Measurements from ENCODE around the gene MLPH.

Gene MLPH

GRCh38 chr2:237478979-237479378, 8.1 kb upstream of the MLPH start:
- DNase-seq (ENCODE audit: low read depth), result no peak

DNA sequence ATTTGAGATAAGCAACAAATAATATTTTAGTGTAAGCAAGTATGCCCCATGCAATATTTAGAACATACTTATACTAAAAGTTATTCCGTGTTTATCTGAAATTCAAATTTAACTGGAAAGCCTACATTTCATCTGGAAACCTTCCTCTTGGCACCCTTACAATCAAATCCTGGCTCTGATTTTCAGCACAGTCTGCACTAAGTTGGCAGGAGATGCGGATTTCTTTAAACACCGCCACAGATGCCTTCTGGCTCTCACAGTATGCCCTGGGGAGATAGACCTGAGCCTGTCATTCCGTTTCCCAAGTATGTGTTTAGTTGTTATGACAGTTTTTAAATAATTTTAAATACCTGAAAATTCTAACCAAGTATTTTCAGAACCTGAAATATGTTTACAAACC, 7.3 kb upstream of the MLPH start:
- no peak for DNase-seq (ENCODE audit: low read depth)

- no peak for DNase-seq (ENCODE audit: low read depth)
Observed at GRCh38 chr2:237480556-237480955, 6.5 kb upstream of the MLPH start.

DNA sequence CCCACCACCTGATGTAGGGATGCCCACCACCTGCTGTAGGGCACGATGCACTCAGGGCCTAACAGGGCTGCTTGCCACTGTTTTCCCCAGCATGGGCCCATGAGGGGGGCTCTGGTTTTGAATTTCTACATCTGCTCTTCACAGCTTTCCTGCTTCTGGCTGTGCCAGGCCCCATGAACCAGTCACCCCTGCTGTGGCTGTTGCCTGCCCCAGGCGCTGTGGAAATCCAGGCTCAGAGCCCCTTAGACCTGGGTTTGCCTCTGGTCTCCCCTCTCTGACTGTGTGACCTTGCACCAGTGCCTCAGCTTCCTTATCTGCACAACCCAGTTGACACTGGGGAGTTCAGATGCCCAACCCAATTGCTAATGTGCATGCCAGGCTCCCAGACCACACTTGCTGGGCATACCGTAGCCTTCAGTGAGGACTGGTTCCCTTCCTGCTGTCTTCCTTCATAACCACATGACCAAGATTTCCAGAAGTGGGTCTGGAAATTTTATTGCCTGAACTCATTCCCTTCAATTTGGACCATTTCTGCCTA, 6.0 kb upstream of the MLPH start:
- DNase-seq (ENCODE audit: low read depth), result no peak

- DNase-seq (ENCODE audit: low read depth), result no peak
Observed at GRCh38 chr2:237482485-237482884, 4.6 kb upstream of the MLPH start.

- no peak for DNase-seq (ENCODE audit: low read depth)
Observed at GRCh38 chr2:237483018-237483731, 3.9 kb upstream of the MLPH start.

- DNase-seq (ENCODE audit: low read depth), result no peak
Observed at GRCh38 chr2:237485304-237485703, 1.7 kb upstream of the MLPH start.

- no peak for DNase-seq (ENCODE audit: low read depth)
Observed at GRCh38 chr2:237485844-237486243, 1.2 kb upstream of the MLPH start.

- DNase-seq (ENCODE audit: low read depth), result no peak
Observed at GRCh38 chr2:237486334-237486818, 675 bp upstream of the MLPH start.

GRCh38 chr2:237487496-237487895, 445 bp downstream of the MLPH start:
- no peak for DNase-seq (ENCODE audit: low read depth)

DNA sequence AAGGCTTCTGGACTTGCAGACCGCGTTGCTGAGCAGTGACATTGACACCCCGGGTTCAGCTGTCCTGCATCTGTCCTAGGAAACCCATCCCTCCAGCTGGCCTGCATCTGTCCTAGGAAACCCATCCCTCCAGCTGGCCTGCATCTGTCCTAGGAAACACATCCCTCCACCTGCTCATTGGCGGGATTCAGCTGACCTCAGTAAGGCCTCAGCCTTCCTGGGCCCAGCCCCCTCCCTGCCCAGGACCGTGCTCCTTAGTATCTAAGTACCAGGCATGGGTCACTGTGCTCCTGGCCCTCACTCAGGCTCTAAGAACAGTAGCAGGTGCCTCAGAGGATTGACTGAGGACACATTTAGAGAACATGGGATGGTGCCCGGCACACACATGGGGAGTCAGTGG, 1.2 kb downstream of the MLPH start:
- DNase-seq (ENCODE audit: low read depth), result no peak

GRCh38 chr2:237488901-237489860, 2.1 kb downstream of the MLPH start:
- DNase-seq (ENCODE audit: low read depth), result no peak

- DNase-seq (ENCODE audit: low read depth), result no peak
Observed at GRCh38 chr2:237490009-237490711, 3.1 kb downstream of the MLPH start.

GRCh38 chr2:237490795-237491194, 3.7 kb downstream of the MLPH start:
- DNase-seq (ENCODE audit: low read depth), result no peak

GRCh38 chr2:237491515-237492118, 4.6 kb downstream of the MLPH start:
- DNase-seq (ENCODE audit: low read depth), result no peak

GRCh38 chr2:237492137-237492890, 5.3 kb downstream of the MLPH start:
- DNase-seq (ENCODE audit: low read depth), result no peak

DNA sequence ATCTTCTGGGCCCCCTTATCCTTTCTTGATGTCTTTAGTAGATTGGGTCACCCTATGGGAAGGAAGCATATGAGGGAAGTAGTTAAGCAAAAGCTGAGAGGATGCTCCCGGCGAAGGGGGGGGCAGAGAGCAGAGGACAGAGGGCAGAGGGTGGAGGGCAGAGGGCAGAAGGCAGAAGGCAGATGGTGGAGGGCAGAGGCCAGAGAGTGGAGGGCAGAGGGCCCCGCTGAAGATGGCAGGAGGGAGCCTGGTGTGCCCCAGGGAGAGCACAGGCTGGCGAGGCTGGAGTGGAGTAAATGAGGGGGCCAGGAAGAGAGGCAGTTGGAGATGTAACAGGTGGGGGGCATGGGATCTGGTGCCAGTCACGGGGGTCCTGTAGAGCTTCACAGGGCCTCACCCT, 7.0 kb downstream of the MLPH start:
- DNase-seq (ENCODE audit: low read depth), result no peak

GRCh38 chr2:237495521-237496117, 8.6 kb downstream of the MLPH start:
- no peak for DNase-seq (ENCODE audit: low read depth)

- DNase-seq (ENCODE audit: low read depth), result no peak
Observed at GRCh38 chr2:237496428-237496827, 9.4 kb downstream of the MLPH start.

- no peak for DNase-seq (ENCODE audit: low read depth)
Observed at GRCh38 chr2:237497009-237497837, 10.2 kb downstream of the MLPH start.

Data from activated T-cell treated with anti-CD3 and anti-CD28 coated beads for 48 hours (primary cell).